Fibroblast of lung (primary cell): Measurements from ENCODE around the gene PEPD. TPM values are rescaled to one million over a fixed set of nuclear protein-coding genes. Genes with fewer than 3 reads are reported as not detected.

Source experiments
- DNase-seq, 2 donors: peaks; one replicate each; pipeline versions ENCODE4 v3.0.0 to v3.0.0-alpha.2; 2010; ENCODE audit warnings: low read depth in 2 of 2
- H2AFZ ChIP-seq: 2 replicates; pipeline ENCODE4 v1.5.1; 2012; ENCODE audit warnings: low read length, control low read depth, inconsistent platforms
- H3K27ac ChIP-seq: 2 replicates; pipeline ENCODE4 v1.5.1; 2011; ENCODE audit warnings: low read length, control low read depth; ENCODE audit not compliant: insufficient read depth
- H3K27me3 ChIP-seq: 2 replicates; pipeline ENCODE4 v1.5.1; 2011; ENCODE audit warnings: mild to moderate bottlenecking, low read length; ENCODE audit not compliant: control insufficient read depth, insufficient read depth
- H3K36me3 ChIP-seq: 2 replicates; pipeline ENCODE4 v1.5.1; 2011; ENCODE audit warnings: low read length; ENCODE audit not compliant: control insufficient read depth, insufficient read depth
- H3K4me1 ChIP-seq: 2 replicates; pipeline ENCODE4 v1.5.1; 2011; ENCODE audit warnings: low read length; ENCODE audit not compliant: control insufficient read depth, insufficient read depth; ENCODE audit errors: extremely low read depth
- H3K4me2 ChIP-seq: 2 replicates; pipeline ENCODE4 v1.5.1; 2011; ENCODE audit warnings: low read length, control low read depth; ENCODE audit not compliant: insufficient read depth; ENCODE audit errors: extremely low read depth
- H3K4me3 ChIP-seq, 4 experiments: fragments of 200-600 bp in 1 of 4; sonication (generic) in 1 of 4; replicated peaks in 1 of 4; 2 replicates each; pipeline ENCODE4 v1.5.1; 2011 to 2016; ENCODE audit warnings: low read length in 4 of 4, low read depth in 3 of 4, mild to moderate bottlenecking in 3 of 4, control low read depth in 2 of 4, inconsistent platforms in 1 of 4, mixed read lengths in 1 of 4; ENCODE audit not compliant: insufficient read depth in 1 of 4; ENCODE audit errors: control extremely low read depth in 1 of 4
- H3K79me2 ChIP-seq: 2 replicates; pipeline ENCODE4 v1.5.1; 2012; ENCODE audit warnings: mild to moderate bottlenecking, low read length, inconsistent platforms; ENCODE audit not compliant: control insufficient read depth, insufficient read depth
- H3K9ac ChIP-seq: 2 replicates; pipeline ENCODE4 v1.5.1; 2011; ENCODE audit warnings: mild to moderate bottlenecking, low read length, control low read depth; ENCODE audit not compliant: insufficient read depth
- H3K9me3 ChIP-seq: 2 replicates; pipeline ENCODE4 v1.5.1; 2012; ENCODE audit warnings: low read depth, low read length; ENCODE audit not compliant: control insufficient read depth, insufficient read depth
- H4K20me1 ChIP-seq: 2 replicates; pipeline ENCODE4 v1.5.1; 2011; ENCODE audit warnings: low read length; ENCODE audit not compliant: control insufficient read depth, insufficient read depth; ENCODE audit errors: extremely low read depth
- EZH2 ChIP-seq: IDR thresholded peaks from 2 replicates; pipeline ENCODE4 v1.5.1; 2012; ENCODE audit warnings: low read length, control low read depth, mild to moderate bottlenecking; ENCODE audit errors: missing control alignments
- polyA plus RNA-seq, 2 donors: library from polyadenylated mRNA; depleted of rRNA in 1 of 2; stranded (reverse) in 1 of 2; unstranded in 1 of 2; fragments of >200 nt; gene quantifications; 2 replicates each; pipeline ENCODE4 v1.2.1, GENCODE V29; 2011 to 2012; ENCODE audit warnings: missing spikeins in 1 of 2
- total RNA-seq: library from RNA; depleted of rRNA; stranded (reverse); fragments of >200 nt; gene quantifications from 2 replicates; pipeline ENCODE4 v1.2.1, GENCODE V29; 2014
- TF ChIP-seq, protein P1 (sequence below), 2 donors: IDR thresholded peaks in 1 of 2; conservative IDR thresholded peaks in 1 of 2; 1 replicate in 1 of 2; 2 replicates in 1 of 2; pipeline ENCODE4 v1.5.1; 2011 to 2012; ENCODE audit warnings: low read length in 2 of 2, control low read depth in 1 of 2, inconsistent platforms in 1 of 2, low read depth in 1 of 2, mild to moderate bottlenecking in 1 of 2

Gene PEPD
- total and polyA plus RNA-seq, 2 donors (not counting 1 experiment from before 2014, with no cell fraction given), result 59.8 to 81.9 TPM

DNA sequence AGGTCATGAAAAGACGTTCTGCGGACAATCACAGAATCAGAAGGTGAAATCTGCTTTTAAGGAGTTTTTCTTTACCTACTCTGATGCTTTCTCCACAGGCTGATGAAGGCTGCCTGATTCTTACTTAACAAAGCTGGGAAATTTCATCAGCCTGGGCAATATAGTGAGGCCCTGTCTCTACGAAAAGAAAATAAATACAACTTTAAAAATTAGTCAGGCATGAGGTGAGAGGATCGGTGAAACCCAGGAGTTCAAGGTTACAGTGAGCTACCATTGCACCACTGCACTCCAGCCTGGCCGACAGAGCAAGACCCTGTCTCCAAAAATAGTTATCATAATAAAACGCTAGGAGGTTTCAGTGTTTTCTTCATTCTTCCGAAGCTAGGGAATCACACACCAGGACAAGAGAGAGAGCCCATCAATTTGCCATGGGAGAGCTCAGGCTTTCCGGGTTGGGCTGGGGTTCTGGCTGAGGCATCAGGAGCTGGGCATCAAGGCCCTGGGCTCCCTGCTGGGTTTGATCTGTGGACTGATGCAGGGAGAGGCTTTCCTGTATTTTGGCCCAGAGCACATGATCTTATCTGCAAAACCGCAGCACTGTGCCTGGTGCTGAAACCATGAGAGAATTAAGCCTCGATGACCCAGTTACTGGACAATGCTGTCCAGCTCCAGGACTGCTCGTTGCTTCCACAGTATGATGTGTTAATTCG is 173.1 kb downstream of the PEPD start:
- Histone ChIP-seq H3K9ac (no peak overlapping the region), H3K4me1 (no peaks in the 10 kb centered on the region), H2AFZ (no peak overlapping the region), H3K4me2 (no peak overlapping the region), H3K9me3 (no peaks in the 10 kb centered on the region), H3K36me3 (no peaks in the 10 kb centered on the region), H3K79me2 (no peaks in the 10 kb centered on the region), H4K20me1 (no peaks in the 10 kb centered on the region), H3K4me3 (no peak overlapping the region), H3K27me3 (peaks cover 14% of the 10 kb centered on the region), H3K27ac (no peak overlapping the region)
- TF ChIP-seq EZH2, result no peak
- TF ChIP-seq, protein P1, sequence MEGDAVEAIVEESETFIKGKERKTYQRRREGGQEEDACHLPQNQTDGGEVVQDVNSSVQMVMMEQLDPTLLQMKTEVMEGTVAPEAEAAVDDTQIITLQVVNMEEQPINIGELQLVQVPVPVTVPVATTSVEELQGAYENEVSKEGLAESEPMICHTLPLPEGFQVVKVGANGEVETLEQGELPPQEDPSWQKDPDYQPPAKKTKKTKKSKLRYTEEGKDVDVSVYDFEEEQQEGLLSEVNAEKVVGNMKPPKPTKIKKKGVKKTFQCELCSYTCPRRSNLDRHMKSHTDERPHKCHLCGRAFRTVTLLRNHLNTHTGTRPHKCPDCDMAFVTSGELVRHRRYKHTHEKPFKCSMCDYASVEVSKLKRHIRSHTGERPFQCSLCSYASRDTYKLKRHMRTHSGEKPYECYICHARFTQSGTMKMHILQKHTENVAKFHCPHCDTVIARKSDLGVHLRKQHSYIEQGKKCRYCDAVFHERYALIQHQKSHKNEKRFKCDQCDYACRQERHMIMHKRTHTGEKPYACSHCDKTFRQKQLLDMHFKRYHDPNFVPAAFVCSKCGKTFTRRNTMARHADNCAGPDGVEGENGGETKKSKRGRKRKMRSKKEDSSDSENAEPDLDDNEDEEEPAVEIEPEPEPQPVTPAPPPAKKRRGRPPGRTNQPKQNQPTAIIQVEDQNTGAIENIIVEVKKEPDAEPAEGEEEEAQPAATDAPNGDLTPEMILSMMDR (conservative IDR thresholded peaks at IDR 0.05 in 1 of 2, IDR thresholded peaks at IDR 0.05 in 1 of 2; ENCODE audit: low read depth in 1 of 2, low read length in 2 of 2), result no peak
- peak in 1 of 2 donors; percentile 23 for DNase-seq

DNA sequence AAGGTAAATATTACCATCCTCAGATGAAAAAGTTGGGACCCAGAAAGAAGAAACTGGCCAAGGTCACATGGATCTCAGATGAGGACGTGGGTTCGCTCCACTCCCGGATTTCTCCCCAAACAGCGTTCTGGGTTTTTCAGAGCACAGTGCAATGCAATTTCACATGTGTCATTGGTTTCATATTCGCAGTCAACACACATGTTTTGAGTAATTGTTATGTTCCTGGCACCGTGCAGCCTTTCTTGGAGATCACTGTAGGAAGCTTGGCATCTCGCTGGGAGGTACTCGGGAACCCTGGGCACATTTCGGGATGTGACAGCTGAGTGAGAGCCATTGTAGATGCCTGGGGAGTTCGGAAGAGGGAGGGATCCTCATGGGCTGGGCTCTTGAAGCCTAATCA is 174.3 kb downstream of the PEPD start:
- no peak for DNase-seq
- Histone ChIP-seq H3K4me2 (no peak overlapping the region), H3K9ac (no peak overlapping the region), H3K9me3 (no peaks in the 10 kb centered on the region), H3K36me3 (no peaks in the 10 kb centered on the region), H3K27ac (no peak overlapping the region), H3K79me2 (no peaks in the 10 kb centered on the region), H2AFZ (no peak overlapping the region), H4K20me1 (no peaks in the 10 kb centered on the region), H3K4me3 (no peak overlapping the region), H3K4me1 (no peaks in the 10 kb centered on the region), H3K27me3 (peaks cover 14% of the 10 kb centered on the region)
- no peak for TF ChIP-seq EZH2
- TF ChIP-seq, protein P1 (conservative IDR thresholded peaks at IDR 0.05 in 1 of 2, IDR thresholded peaks at IDR 0.05 in 1 of 2; ENCODE audit: low read depth in 1 of 2, low read length in 2 of 2), result no peak

DNA sequence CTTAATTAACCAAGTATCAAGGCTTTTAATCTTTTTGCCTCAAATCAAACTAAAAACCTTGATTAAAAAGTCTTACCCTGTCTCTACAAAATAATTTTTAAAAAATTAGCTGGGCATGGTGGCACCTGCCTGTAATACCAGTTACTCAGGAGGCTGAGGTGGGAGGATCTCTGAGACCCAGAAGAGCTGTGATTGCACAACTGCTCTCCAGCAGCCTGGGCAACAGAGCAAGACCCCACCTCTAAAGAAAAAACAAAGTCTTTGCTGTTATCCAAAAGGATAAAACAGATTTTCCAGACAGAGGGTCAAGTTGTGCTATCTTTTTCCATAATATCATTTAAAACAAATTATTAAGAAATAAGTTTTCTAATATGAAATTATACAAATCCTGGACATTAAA is 174.9 kb downstream of the PEPD start:
- no peak overlapping the region for H2AFZ ChIP-seq
- no peak for DNase-seq
- H3K27me3 ChIP-seq, result peaks cover 14% of the 10 kb centered on the region
- H3K27ac ChIP-seq, result no peak overlapping the region
- TF ChIP-seq EZH2, result no peak
- TF ChIP-seq, protein P1 (conservative IDR thresholded peaks at IDR 0.05 in 1 of 2, IDR thresholded peaks at IDR 0.05 in 1 of 2; ENCODE audit: low read depth in 1 of 2, low read length in 2 of 2), result no peak
- no peaks in the 10 kb centered on the region for H3K4me1 ChIP-seq
- H3K9ac ChIP-seq, result no peak overlapping the region
- H3K9me3 ChIP-seq, result no peaks in the 10 kb centered on the region
- H4K20me1 ChIP-seq, result no peaks in the 10 kb centered on the region
- no peaks in the 10 kb centered on the region for H3K36me3 ChIP-seq
- H3K4me2 ChIP-seq, result no peak overlapping the region
- no peak overlapping the region for H3K4me3 ChIP-seq
- H3K79me2 ChIP-seq, result no peaks in the 10 kb centered on the region
